Fibroblast of lung (primary cell): ENCODE data around the gene TAS1R2. TPM values are rescaled to one million over a fixed set of nuclear protein-coding genes. Genes with fewer than 3 reads are reported as not detected.

Experiments used
- DNase-seq, 2 donors: peaks; one replicate each; pipeline versions ENCODE4 v3.0.0 to v3.0.0-alpha.2; 2010; ENCODE audit warnings: low read depth in 2 of 2
- H2AFZ ChIP-seq: 2 replicates; pipeline ENCODE4 v1.5.1; 2012; ENCODE audit warnings: low read length, control low read depth, inconsistent platforms
- H3K27ac ChIP-seq: 2 replicates; pipeline ENCODE4 v1.5.1; 2011; ENCODE audit warnings: low read length, control low read depth; ENCODE audit not compliant: insufficient read depth
- H3K27me3 ChIP-seq: 2 replicates; pipeline ENCODE4 v1.5.1; 2011; ENCODE audit warnings: mild to moderate bottlenecking, low read length; ENCODE audit not compliant: control insufficient read depth, insufficient read depth
- H3K36me3 ChIP-seq: 2 replicates; pipeline ENCODE4 v1.5.1; 2011; ENCODE audit warnings: low read length; ENCODE audit not compliant: control insufficient read depth, insufficient read depth
- H3K4me1 ChIP-seq: 2 replicates; pipeline ENCODE4 v1.5.1; 2011; ENCODE audit warnings: low read length; ENCODE audit not compliant: control insufficient read depth, insufficient read depth; ENCODE audit errors: extremely low read depth
- H3K4me2 ChIP-seq: 2 replicates; pipeline ENCODE4 v1.5.1; 2011; ENCODE audit warnings: low read length, control low read depth; ENCODE audit not compliant: insufficient read depth; ENCODE audit errors: extremely low read depth
- H3K4me3 ChIP-seq, 4 experiments: fragments of 200-600 bp in 1 of 4; sonication (generic) in 1 of 4; replicated peaks in 1 of 4; 2 replicates each; pipeline ENCODE4 v1.5.1; 2011 to 2016; ENCODE audit warnings: low read length in 4 of 4, low read depth in 3 of 4, mild to moderate bottlenecking in 3 of 4, control low read depth in 2 of 4, inconsistent platforms in 1 of 4, mixed read lengths in 1 of 4; ENCODE audit not compliant: insufficient read depth in 1 of 4; ENCODE audit errors: control extremely low read depth in 1 of 4
- H3K79me2 ChIP-seq: 2 replicates; pipeline ENCODE4 v1.5.1; 2012; ENCODE audit warnings: mild to moderate bottlenecking, low read length, inconsistent platforms; ENCODE audit not compliant: control insufficient read depth, insufficient read depth
- H3K9ac ChIP-seq: 2 replicates; pipeline ENCODE4 v1.5.1; 2011; ENCODE audit warnings: mild to moderate bottlenecking, low read length, control low read depth; ENCODE audit not compliant: insufficient read depth
- H3K9me3 ChIP-seq: 2 replicates; pipeline ENCODE4 v1.5.1; 2012; ENCODE audit warnings: low read depth, low read length; ENCODE audit not compliant: control insufficient read depth, insufficient read depth
- H4K20me1 ChIP-seq: 2 replicates; pipeline ENCODE4 v1.5.1; 2011; ENCODE audit warnings: low read length; ENCODE audit not compliant: control insufficient read depth, insufficient read depth; ENCODE audit errors: extremely low read depth
- CTCF ChIP-seq, 2 donors: IDR thresholded peaks in 1 of 2; conservative IDR thresholded peaks in 1 of 2; 1 replicate in 1 of 2; 2 replicates in 1 of 2; pipeline ENCODE4 v1.5.1; 2011 to 2012; ENCODE audit warnings: low read length in 2 of 2, control low read depth in 1 of 2, inconsistent platforms in 1 of 2, low read depth in 1 of 2, mild to moderate bottlenecking in 1 of 2
- EZH2 ChIP-seq: IDR thresholded peaks from 2 replicates; pipeline ENCODE4 v1.5.1; 2012; ENCODE audit warnings: low read length, control low read depth, mild to moderate bottlenecking; ENCODE audit errors: missing control alignments
- polyA plus RNA-seq, 2 donors: library from polyadenylated mRNA; depleted of rRNA in 1 of 2; stranded (reverse) in 1 of 2; unstranded in 1 of 2; fragments of >200 nt; gene quantifications; 2 replicates each; pipeline ENCODE4 v1.2.1, GENCODE V29; 2011 to 2012; ENCODE audit warnings: missing spikeins in 1 of 2
- total RNA-seq: library from RNA; depleted of rRNA; stranded (reverse); fragments of >200 nt; gene quantifications from 2 replicates; pipeline ENCODE4 v1.2.1, GENCODE V29; 2014

TAS1R2 gene
- total and polyA plus RNA-seq, 2 donors (not counting 1 experiment from before 2014, with no cell fraction given) = not detected

GRCh38 chr1:18866846-18867245 lies 7.4 kb upstream of the TAS1R2 start:
- no peak overlapping the region for H3K9ac ChIP-seq
- peaks cover 3% of the 10 kb centered on the region for H3K27me3 ChIP-seq
- H3K4me2 ChIP-seq = no peak overlapping the region
- no peaks in the 10 kb centered on the region for H3K79me2 ChIP-seq
- no peak overlapping the region for H3K4me3 ChIP-seq
- DNase-seq = no peak
- H2AFZ ChIP-seq = no peak overlapping the region
- no peaks in the 10 kb centered on the region for H4K20me1 ChIP-seq
- no peaks in the 10 kb centered on the region for H3K36me3 ChIP-seq
- H3K4me1 ChIP-seq = no peaks in the 10 kb centered on the region
- H3K9me3 ChIP-seq = no peaks in the 10 kb centered on the region
- TF ChIP-seq EZH2 (no peak), CTCF (conservative IDR thresholded peaks at IDR 0.05 in 1 of 2, IDR thresholded peaks at IDR 0.05 in 1 of 2; ENCODE audit: low read depth in 1 of 2, low read length in 2 of 2) (no peak)
- H3K27ac ChIP-seq = no peak overlapping the region

- Histone ChIP-seq H4K20me1 (no peaks in the 10 kb centered on the region), H3K4me1 (no peaks in the 10 kb centered on the region), H3K79me2 (no peaks in the 10 kb centered on the region), H3K36me3 (no peaks in the 10 kb centered on the region), H3K27me3 (peaks cover 3% of the 10 kb centered on the region), H3K4me2 (no peak overlapping the region), H3K27ac (no peak overlapping the region), H3K9me3 (no peaks in the 10 kb centered on the region), H3K4me3 (no peak overlapping the region), H2AFZ (no peak overlapping the region), H3K9ac (no peak overlapping the region)
- DNase-seq = no peak
- TF ChIP-seq CTCF (conservative IDR thresholded peaks at IDR 0.05 in 1 of 2, IDR thresholded peaks at IDR 0.05 in 1 of 2; ENCODE audit: low read depth in 1 of 2, low read length in 2 of 2) (no peak), EZH2 (no peak)
Measured at GRCh38 chr1:18866314-18866713, 6.9 kb upstream of the TAS1R2 start.

- H3K36me3 ChIP-seq = no peaks in the 10 kb centered on the region
- H3K9ac ChIP-seq = no peak overlapping the region
- no peak overlapping the region for H2AFZ ChIP-seq
- H3K79me2 ChIP-seq = no peaks in the 10 kb centered on the region
- H3K27me3 ChIP-seq = peaks cover 3% of the 10 kb centered on the region
- no peaks in the 10 kb centered on the region for H3K4me1 ChIP-seq
- TF ChIP-seq EZH2 = no peak
- TF ChIP-seq CTCF (conservative IDR thresholded peaks at IDR 0.05 in 1 of 2, IDR thresholded peaks at IDR 0.05 in 1 of 2; ENCODE audit: low read depth in 1 of 2, low read length in 2 of 2) = no peak
- H3K4me2 ChIP-seq = no peak overlapping the region
- H4K20me1 ChIP-seq = no peaks in the 10 kb centered on the region
- no peak for DNase-seq
- H3K4me3 ChIP-seq = no peak overlapping the region
- H3K9me3 ChIP-seq = no peaks in the 10 kb centered on the region
- no peak overlapping the region for H3K27ac ChIP-seq
Measured at GRCh38 chr1:18865176-18865575, 5.7 kb upstream of the TAS1R2 start.
